ENCODE data around the gene FAM76A.
"Not testable (repeated sequence)": the region's sequence is repeated elsewhere in the genome, so short reads cannot be mapped to it uniquely, and the experiment has no call there.

DNA sequence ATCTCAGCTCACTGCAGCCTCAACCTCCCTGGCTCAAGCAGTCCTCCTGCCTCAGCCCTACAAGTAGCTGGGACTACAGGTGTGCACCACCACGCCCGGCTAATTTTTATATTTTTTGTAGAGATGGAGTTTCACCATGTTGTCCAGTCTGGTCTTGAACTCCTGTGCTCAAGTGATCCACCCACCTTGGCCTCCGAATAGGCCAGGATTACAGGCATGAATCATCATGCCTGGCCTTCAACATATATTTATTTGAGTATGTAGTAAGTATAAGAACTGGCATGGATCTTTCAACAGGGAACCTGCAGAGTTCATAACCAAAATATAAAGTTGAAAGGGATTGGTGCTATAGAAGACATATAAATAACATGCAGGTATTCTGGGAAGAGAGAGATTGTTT, 49.6 kb downstream of the FAM76A start:
- TF ChIP-seq PPARA (CRISPR knock-in tag; IDR thresholded peaks at IDR 0.05; ENCODE audit: borderline replicate concordance); ISL1 (CRISPR knock-in tag; IDR thresholded peaks at IDR 0.05); SNAI2 (CRISPR knock-in tag; IDR thresholded peaks at IDR 0.05); ZNF70 (CRISPR knock-in tag; IDR thresholded peaks at IDR 0.05); GLIS3 (CRISPR knock-in tag; IDR thresholded peaks at IDR 0.05); ARNTL (CRISPR knock-in tag; IDR thresholded peaks at IDR 0.05; ENCODE audit: borderline replicate concordance, low read depth); ZFP30 (CRISPR knock-in tag; IDR thresholded peaks at IDR 0.05); ZC3H10 (CRISPR knock-in tag; IDR thresholded peaks at IDR 0.05); ZNF8 (CRISPR knock-in tag; IDR thresholded peaks at IDR 0.05): not testable (repeated sequence)
- TF ChIP-seq, protein P1, sequence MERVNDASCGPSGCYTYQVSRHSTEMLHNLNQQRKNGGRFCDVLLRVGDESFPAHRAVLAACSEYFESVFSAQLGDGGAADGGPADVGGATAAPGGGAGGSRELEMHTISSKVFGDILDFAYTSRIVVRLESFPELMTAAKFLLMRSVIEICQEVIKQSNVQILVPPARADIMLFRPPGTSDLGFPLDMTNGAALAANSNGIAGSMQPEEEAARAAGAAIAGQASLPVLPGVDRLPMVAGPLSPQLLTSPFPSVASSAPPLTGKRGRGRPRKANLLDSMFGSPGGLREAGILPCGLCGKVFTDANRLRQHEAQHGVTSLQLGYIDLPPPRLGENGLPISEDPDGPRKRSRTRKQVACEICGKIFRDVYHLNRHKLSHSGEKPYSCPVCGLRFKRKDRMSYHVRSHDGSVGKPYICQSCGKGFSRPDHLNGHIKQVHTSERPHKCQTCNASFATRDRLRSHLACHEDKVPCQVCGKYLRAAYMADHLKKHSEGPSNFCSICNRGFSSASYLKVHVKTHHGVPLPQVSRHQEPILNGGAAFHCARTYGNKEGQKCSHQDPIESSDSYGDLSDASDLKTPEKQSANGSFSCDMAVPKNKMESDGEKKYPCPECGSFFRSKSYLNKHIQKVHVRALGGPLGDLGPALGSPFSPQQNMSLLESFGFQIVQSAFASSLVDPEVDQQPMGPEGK (CRISPR knock-in tag; IDR thresholded peaks at IDR 0.05; ENCODE audit: borderline replicate concordance) = not testable (repeated sequence)
- TF ChIP-seq, protein P2, sequence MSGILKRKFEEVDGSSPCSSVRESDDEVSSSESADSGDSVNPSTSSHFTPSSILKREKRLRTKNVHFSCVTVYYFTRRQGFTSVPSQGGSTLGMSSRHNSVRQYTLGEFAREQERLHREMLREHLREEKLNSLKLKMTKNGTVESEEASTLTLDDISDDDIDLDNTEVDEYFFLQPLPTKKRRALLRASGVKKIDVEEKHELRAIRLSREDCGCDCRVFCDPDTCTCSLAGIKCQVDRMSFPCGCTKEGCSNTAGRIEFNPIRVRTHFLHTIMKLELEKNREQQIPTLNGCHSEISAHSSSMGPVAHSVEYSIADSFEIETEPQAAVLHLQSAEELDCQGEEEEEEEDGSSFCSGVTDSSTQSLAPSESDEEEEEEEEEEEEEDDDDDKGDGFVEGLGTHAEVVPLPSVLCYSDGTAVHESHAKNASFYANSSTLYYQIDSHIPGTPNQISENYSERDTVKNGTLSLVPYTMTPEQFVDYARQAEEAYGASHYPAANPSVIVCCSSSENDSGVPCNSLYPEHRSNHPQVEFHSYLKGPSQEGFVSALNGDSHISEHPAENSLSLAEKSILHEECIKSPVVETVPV (CRISPR knock-in tag; IDR thresholded peaks at IDR 0.05) = not testable (repeated sequence)
- TF ChIP-seq, protein P3, sequence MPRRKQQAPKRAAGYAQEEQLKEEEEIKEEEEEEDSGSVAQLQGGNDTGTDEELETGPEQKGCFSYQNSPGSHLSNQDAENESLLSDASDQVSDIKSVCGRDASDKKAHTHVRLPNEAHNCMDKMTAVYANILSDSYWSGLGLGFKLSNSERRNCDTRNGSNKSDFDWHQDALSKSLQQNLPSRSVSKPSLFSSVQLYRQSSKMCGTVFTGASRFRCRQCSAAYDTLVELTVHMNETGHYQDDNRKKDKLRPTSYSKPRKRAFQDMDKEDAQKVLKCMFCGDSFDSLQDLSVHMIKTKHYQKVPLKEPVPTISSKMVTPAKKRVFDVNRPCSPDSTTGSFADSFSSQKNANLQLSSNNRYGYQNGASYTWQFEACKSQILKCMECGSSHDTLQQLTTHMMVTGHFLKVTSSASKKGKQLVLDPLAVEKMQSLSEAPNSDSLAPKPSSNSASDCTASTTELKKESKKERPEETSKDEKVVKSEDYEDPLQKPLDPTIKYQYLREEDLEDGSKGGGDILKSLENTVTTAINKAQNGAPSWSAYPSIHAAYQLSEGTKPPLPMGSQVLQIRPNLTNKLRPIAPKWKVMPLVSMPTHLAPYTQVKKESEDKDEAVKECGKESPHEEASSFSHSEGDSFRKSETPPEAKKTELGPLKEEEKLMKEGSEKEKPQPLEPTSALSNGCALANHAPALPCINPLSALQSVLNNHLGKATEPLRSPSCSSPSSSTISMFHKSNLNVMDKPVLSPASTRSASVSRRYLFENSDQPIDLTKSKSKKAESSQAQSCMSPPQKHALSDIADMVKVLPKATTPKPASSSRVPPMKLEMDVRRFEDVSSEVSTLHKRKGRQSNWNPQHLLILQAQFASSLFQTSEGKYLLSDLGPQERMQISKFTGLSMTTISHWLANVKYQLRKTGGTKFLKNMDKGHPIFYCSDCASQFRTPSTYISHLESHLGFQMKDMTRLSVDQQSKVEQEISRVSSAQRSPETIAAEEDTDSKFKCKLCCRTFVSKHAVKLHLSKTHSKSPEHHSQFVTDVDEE (CRISPR knock-in tag; IDR thresholded peaks at IDR 0.05) = not testable (repeated sequence)
